ENCODE measurements around the gene SEMA3E.

DNA sequence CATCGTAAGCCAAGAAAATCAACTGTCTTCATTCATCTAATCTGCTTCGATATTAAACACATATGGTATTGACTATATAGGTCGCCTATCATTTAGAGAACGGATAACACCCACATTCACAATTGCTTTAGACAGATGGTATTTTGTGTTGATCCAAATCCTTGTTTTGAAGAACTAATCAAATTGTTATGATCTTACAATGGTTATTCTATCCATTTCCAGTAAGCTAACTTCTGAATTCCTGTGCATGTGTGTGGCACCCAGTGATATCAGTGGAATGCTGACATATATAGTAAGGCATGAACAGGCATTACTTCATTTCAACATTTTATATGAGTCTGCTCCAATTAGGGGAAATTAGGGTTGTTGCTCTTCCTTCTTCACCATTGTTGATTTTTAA, 98.8 kb downstream of the SEMA3E start:
- no peak for TF ChIP-seq SPI1 (IDR thresholded peaks at IDR 0.05; ENCODE audit: low read depth, low read length)
- TF ChIP-seq POLR2A (IDR thresholded peaks at IDR 0.05; ENCODE audit: low read depth, low read length) = no peak
- TF ChIP-seq POLR2AphosphoS5 (IDR thresholded peaks at IDR 0.05; ENCODE audit: low read depth, low read length) = no peak

Data from GM12891 (cell line).